ENCODE data around the gene P2RY12.

P2RY12 gene

DNA sequence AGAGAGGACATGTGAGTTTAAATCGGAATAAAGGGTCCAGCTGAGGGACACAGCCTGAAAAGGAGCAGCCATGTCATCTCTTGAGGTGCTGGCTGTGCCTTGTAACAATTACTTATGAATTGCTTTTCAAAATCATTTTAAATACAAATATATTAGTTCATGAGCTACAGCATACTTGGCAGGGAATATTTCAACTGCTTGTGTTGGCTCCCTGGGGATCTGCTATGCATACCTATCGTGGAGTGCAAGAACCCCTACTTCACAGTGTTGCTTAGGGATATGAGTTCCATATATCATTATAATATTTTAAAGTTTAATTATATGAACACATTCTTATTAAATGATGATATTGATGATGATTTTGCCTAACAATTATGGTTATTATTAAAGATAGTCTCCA is 87.1 kb downstream of the P2RY12 start:
- Histone ChIP-seq H3K27me3 (ENCODE audit: insufficient read depth, low read length) (no peaks in the 10 kb centered on the region), H3K36me3 (ENCODE audit: insufficient read depth, low read length) (no peaks in the 10 kb centered on the region), H3K27ac (ENCODE audit: low read depth, low read length) (no peak overlapping the region), H3K4me3 (ENCODE audit: low read depth, low read length) (no peak overlapping the region), H3K4me1 (ENCODE audit: control insufficient read depth, insufficient read depth, low read length, unreplicated experiment) (peaks cover 10% of the 10 kb centered on the region), H2AFZ (ENCODE audit: low read length, unreplicated experiment) (no peak overlapping the region), H3K79me2 (ENCODE audit: control insufficient read depth, insufficient read depth, low read length, unreplicated experiment) (no peaks in the 10 kb centered on the region)

DNA sequence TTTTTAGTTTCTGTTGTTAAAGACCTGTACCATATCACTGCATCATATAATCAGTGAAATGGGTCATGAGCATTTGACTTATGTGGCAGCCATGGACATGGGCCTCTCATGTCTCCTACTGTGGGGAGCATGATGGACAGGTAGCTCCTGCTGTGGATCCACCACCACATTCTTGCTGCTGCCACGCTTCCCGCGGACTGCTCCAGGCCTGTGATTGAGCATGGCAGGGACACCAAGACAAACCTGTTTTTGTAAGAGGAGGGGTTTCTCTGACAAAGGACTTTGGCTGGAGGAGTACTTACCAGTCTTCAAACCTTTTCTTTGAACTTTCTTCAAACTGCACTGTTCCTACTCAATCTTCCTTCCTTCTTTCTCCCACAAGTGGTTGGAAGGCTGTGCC is 88.3 kb downstream of the P2RY12 start:
- no peak overlapping the region for H2AFZ ChIP-seq (ENCODE audit: low read length, unreplicated experiment)
- H3K79me2 ChIP-seq (ENCODE audit: control insufficient read depth, insufficient read depth, low read length, unreplicated experiment) = no peaks in the 10 kb centered on the region
- H3K27ac ChIP-seq (ENCODE audit: low read depth, low read length) = no peak overlapping the region
- no peaks in the 10 kb centered on the region for H3K27me3 ChIP-seq (ENCODE audit: insufficient read depth, low read length)
- H3K4me3 ChIP-seq (ENCODE audit: low read depth, low read length) = no peak overlapping the region
- peaks cover under 1% of the 10 kb centered on the region for H3K4me1 ChIP-seq (ENCODE audit: control insufficient read depth, insufficient read depth, low read length, unreplicated experiment)
- no peaks in the 10 kb centered on the region for H3K36me3 ChIP-seq (ENCODE audit: insufficient read depth, low read length)

DNA sequence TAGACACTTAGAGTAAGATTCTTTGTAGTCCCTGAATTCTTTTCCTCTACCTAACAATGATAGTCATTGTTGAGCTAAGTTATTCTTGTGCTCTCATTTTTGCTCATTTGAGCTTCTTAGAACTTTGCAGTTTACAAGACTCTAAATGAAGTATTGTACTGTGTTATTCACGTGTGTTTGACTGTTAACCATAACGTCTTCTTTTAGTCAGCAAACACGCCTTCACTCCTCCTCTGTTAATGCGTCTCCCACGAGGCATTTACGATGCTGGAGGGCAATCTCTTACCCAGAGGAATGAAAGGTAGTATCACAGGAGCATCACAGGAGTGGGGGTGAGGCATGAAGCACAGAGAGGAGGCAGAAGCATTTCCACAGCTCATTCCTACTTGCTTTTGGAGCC is 91.4 kb downstream of the P2RY12 start:
- Histone ChIP-seq H2AFZ (ENCODE audit: low read length, unreplicated experiment) (no peak overlapping the region), H3K36me3 (ENCODE audit: insufficient read depth, low read length) (no peaks in the 10 kb centered on the region)

DNA sequence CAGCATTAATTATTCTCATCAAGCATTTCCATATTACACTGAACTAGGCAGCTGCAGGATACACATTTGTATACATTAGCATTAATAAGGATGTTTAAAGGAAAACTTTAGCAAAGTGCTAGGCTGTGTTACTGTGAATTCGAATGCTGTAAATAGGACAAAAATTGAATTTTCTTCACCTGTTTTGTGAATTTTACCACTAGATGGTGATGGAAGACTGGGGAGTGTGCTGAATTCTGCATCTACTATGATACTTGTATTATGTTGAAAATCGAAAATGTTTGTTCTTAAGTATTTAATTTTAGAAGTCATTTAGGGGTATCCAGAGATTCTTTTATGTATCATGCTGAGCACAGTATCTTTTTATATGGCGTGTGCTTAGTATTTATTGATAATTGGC is 93.9 kb downstream of the P2RY12 start:
- Histone ChIP-seq H3K27ac (ENCODE audit: low read depth, low read length) (no peak overlapping the region), H3K36me3 (ENCODE audit: insufficient read depth, low read length) (no peaks in the 10 kb centered on the region), H2AFZ (ENCODE audit: low read length, unreplicated experiment) (no peak overlapping the region), H3K27me3 (ENCODE audit: insufficient read depth, low read length) (no peaks in the 10 kb centered on the region), H3K79me2 (ENCODE audit: control insufficient read depth, insufficient read depth, low read length, unreplicated experiment) (no peaks in the 10 kb centered on the region), H3K4me1 (ENCODE audit: control insufficient read depth, insufficient read depth, low read length, unreplicated experiment) (no peaks in the 10 kb centered on the region), H3K4me3 (ENCODE audit: low read depth, low read length) (no peak overlapping the region)

More for the DNA sequence above, 91.4 kb downstream of the P2RY12 start:
- Histone ChIP-seq H3K27ac (ENCODE audit: low read depth, low read length) (no peak overlapping the region), H3K27me3 (ENCODE audit: insufficient read depth, low read length) (no peaks in the 10 kb centered on the region), H3K4me1 (ENCODE audit: control insufficient read depth, insufficient read depth, low read length, unreplicated experiment) (no peaks in the 10 kb centered on the region), H3K4me3 (ENCODE audit: low read depth, low read length) (no peak overlapping the region), H3K79me2 (ENCODE audit: control insufficient read depth, insufficient read depth, low read length, unreplicated experiment) (no peaks in the 10 kb centered on the region)

GRCh38 chr3:151289445-151289844 is 95.1 kb downstream of the P2RY12 start:
- H3K36me3 ChIP-seq (ENCODE audit: insufficient read depth, low read length) = no peaks in the 10 kb centered on the region

More at GRCh38 chr3:151289445-151289844, 95.1 kb downstream of the P2RY12 start:
- Histone ChIP-seq H3K27ac (ENCODE audit: low read depth, low read length) (no peak overlapping the region), H3K27me3 (ENCODE audit: insufficient read depth, low read length) (no peaks in the 10 kb centered on the region), H3K4me1 (ENCODE audit: control insufficient read depth, insufficient read depth, low read length, unreplicated experiment) (no peaks in the 10 kb centered on the region), H2AFZ (ENCODE audit: low read length, unreplicated experiment) (no peak overlapping the region), H3K79me2 (ENCODE audit: control insufficient read depth, insufficient read depth, low read length, unreplicated experiment) (no peaks in the 10 kb centered on the region), H3K4me3 (ENCODE audit: low read depth, low read length) (no peak overlapping the region)

Measured in ACC112 (cell line).